SKM-1 (cell line): ENCODE results near the gene ADM2.
"Not testable (repeated sequence)": the region's sequence is repeated elsewhere in the genome, so short reads cannot be mapped to it uniquely, and the experiment has no call there.

Experiments used
- DNase-seq: peaks from one replicate; lab custom pipeline; 2025; ENCODE audit not compliant: unreplicated experiment; lab: John Stamatoyannopoulos, UW

Gene ADM2

DNA sequence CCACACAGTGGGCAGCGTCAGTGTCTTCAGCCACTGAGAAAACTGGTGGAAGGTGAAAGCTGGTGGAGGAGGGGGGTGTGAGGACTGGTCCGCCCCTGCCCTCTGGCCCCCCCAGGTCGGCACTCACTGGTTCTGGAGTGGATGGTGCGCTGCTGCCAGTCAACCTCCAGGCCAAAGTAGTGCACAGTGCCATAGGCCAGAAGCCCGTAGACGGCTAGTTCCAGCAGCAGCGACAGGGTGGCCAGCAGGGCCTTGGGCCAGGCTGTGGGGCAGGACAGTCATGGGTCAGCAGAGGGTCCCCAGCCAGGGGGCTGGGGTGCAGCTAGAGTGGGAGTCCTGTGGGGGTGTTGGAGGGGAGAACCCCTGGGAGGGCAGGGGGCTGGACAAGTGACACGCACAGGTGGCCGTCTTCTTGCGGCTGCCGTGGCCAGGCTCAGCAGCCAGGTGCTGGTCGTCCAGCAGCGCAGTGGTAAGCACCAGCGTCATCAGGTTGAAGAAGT is 24.0 kb downstream of the ADM2 start:
- no peak for DNase-seq

DNA sequence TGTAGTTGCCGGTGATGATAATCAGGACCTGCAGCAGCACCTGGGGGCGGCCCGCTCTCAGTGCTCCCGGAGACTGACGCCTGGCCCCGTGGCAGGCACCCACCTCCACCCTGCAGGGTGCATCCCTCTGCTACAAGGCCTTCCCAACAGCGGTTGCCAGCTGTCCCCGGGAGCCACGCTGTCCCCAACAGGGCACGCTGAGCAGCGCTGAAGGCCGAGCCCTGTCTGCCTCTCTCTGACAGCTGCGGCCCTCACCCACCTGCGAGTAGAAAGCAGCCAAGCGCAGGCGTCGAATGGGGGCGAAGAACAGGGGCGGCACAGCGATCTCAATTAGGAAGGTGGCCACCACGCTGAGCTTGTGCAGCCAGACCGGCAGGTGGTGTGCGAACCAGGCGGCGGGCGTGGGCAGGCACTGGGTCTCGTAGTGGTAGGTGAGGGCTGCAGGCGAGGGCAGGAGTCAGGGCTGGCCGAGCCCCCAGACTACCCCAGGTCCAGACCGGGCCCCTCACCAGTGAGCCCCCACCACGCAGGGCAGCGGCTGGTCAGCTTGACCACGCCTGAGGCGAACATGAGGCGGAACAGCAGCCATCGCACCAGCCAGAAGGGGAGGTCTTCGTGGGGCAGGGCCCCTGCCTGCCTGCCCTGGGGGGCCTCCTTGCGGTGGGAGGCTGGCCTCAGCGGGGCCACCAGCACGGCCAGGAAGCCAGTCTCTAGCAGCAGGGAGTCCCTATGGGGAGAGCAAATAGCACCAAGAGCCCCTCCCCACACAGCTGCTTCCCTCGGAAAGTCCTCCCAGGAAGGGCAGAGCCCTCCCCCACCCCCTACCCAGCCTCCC is 24.6 kb downstream of the ADM2 start:
- DNase-seq = no peak

GRCh38 chr22:50506611-50507420 is 25.5 kb downstream of the ADM2 start:
- DNase-seq = no peak

- peak; percentile 94 for DNase-seq
These were observed 26.2 kb downstream of the ADM2 start, which contains the start of gene LMF2 for GRCh38 chr22:50507421-50507990. Gene LMF2, minus strand, starts transcription at chr22:50507702. Its CDS starts 27 bp downstream, at chr22:50507675.

- peak; percentile 94 for DNase-seq
These were observed 26.9 kb downstream of the ADM2 start, which contains the start of gene NCAPH2 for GRCh38 chr22:50507991-50508884. Gene NCAPH2, plus strand, starts transcription at chr22:50508224. Its CDS starts 114 bp downstream, at chr22:50508338.

DNA sequence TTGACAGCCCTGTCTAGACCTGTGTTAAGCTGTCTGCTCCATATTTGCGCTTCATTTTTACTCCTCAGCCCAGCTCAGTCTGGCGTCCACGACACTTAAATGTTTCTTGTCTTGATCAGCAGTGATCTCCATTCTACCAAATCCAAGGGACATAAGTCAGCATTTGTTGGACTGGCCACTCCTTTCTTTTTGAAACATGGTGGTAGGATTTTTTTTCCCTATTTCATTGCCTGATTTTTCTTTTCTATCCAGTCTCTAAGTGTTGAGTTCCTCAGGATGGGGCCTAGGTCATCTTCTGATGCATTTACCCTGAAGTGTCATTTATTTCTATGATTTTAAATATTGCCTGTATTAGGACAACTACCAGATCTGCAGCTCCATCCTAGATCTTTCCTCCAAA is 27.6 kb downstream of the ADM2 start:
- DNase-seq = no peak

GRCh38 chr22:50513175-50513574 is 31.8 kb downstream of the ADM2 start:
- DNase-seq = no peak

- DNase-seq = no peak
These were observed 34.7 kb downstream of the ADM2 start for GRCh38 chr22:50516068-50516467.

DNA sequence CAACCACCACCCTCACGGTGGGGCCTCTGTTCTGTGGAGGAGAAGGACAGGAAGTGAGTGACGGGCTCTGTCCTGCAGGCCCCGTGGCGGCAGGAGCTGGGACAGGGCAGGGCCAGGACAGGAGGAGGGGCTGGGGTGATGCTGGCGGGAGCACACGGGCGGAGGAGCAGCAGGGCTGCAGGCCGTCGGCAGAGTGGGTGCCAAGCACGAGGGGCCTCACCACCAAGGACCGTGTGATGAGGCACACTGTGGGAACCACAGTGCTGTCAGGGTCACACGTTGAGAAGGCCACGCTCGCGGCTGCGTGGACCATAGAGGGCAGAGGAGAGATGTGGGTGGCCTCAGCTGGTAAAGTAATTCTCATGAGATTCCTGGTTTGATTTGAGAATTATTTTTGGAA is 35.5 kb downstream of the ADM2 start:
- no peak for DNase-seq

DNA sequence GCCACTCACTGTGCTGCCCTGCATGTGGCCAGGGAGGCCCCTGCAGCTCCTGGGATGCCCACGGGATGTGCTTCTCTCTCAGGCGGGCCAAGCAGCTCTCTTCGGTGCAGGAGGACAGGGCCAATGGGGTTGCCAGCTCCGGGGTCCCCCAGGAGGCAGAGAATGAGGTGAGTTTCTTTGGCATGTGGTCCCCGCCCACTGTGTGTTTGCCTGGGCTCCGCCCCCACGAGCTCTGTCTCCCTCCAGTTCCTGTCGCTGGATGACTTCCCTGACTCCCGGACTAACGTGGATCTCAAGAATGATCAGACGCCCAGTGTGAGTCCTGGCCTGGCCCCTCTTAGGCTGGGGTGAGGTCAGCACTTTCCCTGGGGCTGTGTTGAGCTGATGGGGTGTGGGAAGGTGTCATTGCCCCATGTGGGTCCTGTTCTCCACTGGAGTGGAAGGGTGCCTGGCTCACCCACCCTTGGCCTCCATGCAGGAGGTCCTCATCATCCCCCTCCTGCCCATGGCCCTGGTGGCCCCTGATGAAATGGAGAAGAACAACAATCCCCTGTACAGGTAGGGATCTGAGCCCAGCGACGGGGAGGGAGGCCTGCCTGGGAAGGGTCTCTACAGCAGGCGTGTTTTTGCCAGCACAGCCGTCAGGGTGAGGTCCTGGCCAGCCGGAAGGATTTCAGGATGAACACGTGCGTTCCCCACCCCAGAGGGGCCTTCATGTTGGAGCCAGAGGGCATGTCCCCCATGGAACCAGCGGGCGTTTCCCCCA is 36.3 kb downstream of the ADM2 start:
- DNase-seq = no peak

DNA sequence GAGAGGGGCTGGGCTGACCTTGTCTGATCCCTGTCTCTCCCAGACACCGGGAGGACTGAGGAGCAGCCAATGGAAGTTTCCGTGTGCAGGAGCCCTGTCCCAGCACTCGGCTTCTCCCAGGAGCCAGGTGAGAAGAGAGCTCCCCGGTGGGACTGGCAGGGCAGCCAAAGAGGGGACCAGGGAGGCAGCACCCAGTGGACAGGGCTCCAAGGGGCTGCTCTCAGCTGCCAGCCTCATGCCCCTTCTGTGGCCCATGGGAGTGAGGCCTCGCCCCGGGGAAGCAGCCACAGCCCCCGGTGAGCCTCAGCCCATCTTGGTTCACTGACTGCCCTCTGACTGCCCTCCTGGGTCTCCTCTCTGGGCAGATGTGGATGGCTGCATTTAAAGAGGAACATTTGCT is 37.3 kb downstream of the ADM2 start:
- DNase-seq = no peak

- DNase-seq = no peak
These were observed 37.8 kb downstream of the ADM2 start for GRCh38 chr22:50519151-50519550.

DNA sequence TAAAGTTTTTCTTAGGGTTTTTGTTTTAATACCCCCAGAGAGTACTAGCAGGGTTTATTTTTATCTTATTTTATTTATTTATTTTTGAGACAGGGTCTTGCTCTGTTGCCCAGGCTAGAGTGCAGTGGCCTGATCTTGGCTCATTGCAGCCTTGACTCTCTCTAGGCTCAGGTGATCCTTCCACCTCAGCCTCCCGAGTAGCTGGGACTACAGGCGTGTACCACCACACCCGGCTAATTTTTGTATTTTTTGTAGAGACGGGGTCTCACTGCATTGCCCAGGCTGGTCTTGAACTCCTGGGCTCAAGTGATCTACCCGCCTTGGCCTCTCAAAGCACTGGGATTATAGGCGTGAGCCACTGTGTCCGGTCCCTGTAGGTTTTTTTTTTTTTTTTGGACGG is 38.8 kb downstream of the ADM2 start:
- not testable (repeated sequence) for DNase-seq

GRCh38 chr22:50520826-50521453 is 39.6 kb downstream of the ADM2 start:
- no peak for DNase-seq

DNA sequence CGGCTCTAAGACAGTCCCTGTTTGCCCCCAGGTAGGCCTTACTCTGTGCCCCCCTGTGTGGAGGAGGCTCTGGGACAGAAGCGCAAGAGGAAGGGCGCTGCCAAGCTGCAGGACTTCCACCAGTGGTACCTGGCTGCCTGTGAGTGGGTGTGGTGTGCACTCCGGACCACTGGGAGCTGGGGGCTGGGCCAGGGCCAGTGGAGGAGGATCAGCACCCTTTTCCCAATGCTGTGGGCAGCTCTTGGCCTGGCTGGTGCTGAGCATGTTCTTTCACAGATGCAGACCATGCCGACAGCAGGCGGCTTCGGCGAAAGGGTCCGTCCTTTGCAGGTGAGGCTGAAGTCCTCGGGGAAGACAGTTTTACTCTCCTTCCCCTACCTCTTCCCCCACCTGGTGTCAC is 40.4 kb downstream of the ADM2 start:
- DNase-seq = no peak

DNA sequence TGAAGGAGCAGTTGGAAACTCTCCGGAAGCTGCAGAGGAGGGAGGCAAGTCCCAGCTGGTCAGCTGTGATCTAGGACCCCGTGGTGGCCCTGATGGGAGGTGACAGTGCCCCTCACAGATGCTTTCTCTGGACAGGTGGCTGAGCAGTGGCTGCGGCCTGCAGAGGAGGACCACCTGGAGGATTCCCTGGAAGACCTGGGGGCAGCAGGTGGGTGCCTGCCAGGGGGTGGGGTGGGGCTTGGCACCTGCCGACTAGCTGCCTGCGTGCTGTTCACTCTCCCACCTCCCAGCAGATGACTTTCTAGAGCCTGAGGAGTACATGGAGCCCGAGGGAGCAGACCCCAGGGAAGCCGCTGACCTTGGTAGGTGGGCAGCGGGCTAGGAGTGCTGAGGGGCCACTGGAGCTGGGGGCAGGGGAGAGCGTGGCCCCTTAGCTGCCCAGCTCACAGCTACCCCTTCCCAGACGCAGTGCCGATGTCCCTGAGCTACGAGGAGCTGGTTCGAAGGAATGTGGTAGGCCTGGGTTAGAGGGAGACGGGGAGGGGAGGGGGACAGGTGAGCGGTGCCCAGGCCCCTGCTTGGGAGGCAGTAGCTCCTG is 41.0 kb downstream of the ADM2 start:
- DNase-seq = no peak

DNA sequence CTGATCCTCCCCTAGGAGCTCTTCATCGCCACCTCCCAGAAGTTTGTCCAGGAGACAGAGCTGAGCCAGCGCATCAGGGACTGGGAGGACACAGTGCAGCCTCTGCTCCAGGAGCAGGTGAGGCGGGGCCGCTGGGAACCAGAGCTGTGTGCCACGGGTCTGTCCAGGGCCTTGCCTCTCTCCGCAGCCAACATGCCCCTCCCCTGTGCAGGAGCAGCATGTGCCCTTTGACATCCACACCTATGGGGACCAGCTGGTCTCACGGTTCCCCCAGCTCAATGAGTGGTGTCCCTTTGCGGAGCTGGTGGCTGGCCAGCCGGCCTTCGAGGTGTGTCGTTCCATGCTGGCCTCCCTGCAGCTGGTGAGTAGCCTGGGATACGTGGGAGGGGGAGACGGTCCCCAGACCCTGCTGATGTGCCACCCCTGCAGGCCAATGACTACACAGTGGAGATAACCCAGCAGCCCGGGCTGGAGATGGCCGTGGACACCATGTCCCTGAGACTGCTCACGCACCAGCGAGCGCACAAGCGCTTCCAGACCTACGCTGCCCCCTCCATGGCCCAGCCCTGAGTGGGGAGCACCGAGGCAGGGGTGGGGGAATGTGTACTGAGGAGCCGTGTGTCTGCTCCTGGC is 41.6 kb downstream of the ADM2 start:
- DNase-seq = no peak

- DNase-seq = no peak
These were observed 42.1 kb downstream of the ADM2 start for GRCh38 chr22:50523458-50523805.
